Measurements from ENCODE around the gene ADAT1. TPM values are rescaled to one million over a fixed set of nuclear protein-coding genes. Genes with fewer than 3 reads are reported as not detected.

ADAT1 gene
- total and polyA plus RNA-seq, 2 of the 8 experiments (the other 6 are each of a cell fraction or from before 2014, with no cell fraction given), result 30.7 to 44.7 TPM

DNA sequence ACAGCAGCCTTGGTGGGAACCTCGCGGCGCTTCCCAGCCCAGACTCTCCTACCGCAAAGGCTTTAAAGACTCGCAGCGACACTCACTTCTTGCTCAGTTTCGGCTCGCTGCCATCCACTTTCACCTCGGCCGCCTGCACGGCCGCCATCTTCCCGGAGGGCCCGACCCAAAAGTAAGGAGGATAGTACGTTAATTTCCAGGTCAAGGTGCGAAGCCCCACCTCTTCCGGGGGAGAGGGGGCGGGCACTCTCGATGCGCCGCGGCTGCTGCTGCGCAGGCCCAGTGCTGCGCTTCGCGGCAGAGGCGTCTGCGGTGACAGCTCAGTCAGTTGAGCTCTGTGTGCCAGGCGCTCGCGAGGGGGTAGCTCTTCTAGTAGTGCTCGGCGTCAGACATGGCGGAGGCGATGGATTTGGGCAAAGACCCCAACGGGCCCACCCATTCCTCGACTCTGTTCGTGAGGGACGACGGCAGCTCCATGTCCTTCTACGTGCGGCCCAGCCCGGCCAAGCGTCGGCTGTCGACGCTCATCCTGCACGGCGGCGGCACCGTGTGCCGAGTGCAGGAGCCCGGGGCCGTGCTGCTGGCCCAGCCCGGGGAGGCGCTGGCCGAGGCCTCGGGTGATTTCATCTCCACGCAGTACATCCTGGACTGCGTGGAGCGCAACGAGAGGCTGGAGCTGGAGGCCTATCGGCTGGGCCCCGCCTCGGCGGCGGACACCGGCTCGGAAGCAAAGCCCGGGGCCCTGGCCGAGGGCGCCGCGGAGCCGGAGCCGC, 24.6 kb upstream of the ADAT1 start, which contains the start of the genes KARS1 and TERF2IP (continued):
- TF ChIP-seq RXRA (IDR thresholded peaks at IDR 0.05; ENCODE audit: insufficient read depth, low read depth, low read length) (no peak), SRF (IDR thresholded peaks at IDR 0.05; ENCODE audit: low read depth, low read length) (no peak), TBP (IDR thresholded peaks at IDR 0.05; ENCODE audit: low read depth, low read length) (peak; percentile 88), PHF8 (conservative IDR thresholded peaks at IDR 0.05; ENCODE audit: low read depth, low read length) (peak; percentile 100), SIX5 (IDR thresholded peaks at IDR 0.05; ENCODE audit: low read depth, low read length) (no peak), CBX8 (IDR thresholded peaks at IDR 0.05; ENCODE audit: borderline replicate concordance, low read depth, low read length) (no peak), KDM4A (IDR thresholded peaks at IDR 0.05; ENCODE audit: low read depth, low read length, severe bottlenecking) (peak; percentile 81), CHD2 (IDR thresholded peaks at IDR 0.05; ENCODE audit: low read length) (peak; percentile 66), POU5F1 (IDR thresholded peaks at IDR 0.05; ENCODE audit: low read depth, low read length) (no peak), CTBP2 (IDR thresholded peaks at IDR 0.05; ENCODE audit: borderline replicate concordance, insufficient read depth, insufficient read length, low read length) (no peak), CBX5 (IDR thresholded peaks at IDR 0.05; ENCODE audit: low read depth, low read length) (no peak), ZNF274 (IDR thresholded peaks at IDR 0.05; ENCODE audit: borderline replicate concordance, extremely low read depth, low read length) (no peak), RFX5 (IDR thresholded peaks at IDR 0.05; ENCODE audit: borderline replicate concordance, low read depth, low read length) (no peak), NRF1 (IDR thresholded peaks at IDR 0.05; ENCODE audit: low read depth, low read length) (peak; percentile 89), GTF2F1 (IDR thresholded peaks at IDR 0.05; ENCODE audit: borderline replicate concordance, low read depth, low read length) (0 out of 2 replicates have a peak, but pooled peaks have one; percentile 12), EZH2 (IDR thresholded peaks at IDR 0.05; ENCODE audit: low read depth, low read length, severe bottlenecking) (no peak), JUN (IDR thresholded peaks at IDR 0.05; ENCODE audit: low read depth, low read length) (no peak), JUND (IDR thresholded peaks at IDR 0.05; ENCODE audit: low read length) (peak; percentile 27; the same call in 1 of the 2 replicates), SIN3A (conservative IDR thresholded peaks at IDR 0.05 in 1 of 2, IDR thresholded peaks at IDR 0.05 in 1 of 2; ENCODE audit: low read depth in 1 of 2, low read length in 2 of 2) (peak in 1 of 2 experiments; percentile 95; a peak in 2 of 4 replicates), SAP30 (IDR thresholded peaks at IDR 0.05; ENCODE audit: insufficient read depth, insufficient replicate concordance, low read length) (peak; percentile 65)
- TF ChIP-seq, protein P1, sequence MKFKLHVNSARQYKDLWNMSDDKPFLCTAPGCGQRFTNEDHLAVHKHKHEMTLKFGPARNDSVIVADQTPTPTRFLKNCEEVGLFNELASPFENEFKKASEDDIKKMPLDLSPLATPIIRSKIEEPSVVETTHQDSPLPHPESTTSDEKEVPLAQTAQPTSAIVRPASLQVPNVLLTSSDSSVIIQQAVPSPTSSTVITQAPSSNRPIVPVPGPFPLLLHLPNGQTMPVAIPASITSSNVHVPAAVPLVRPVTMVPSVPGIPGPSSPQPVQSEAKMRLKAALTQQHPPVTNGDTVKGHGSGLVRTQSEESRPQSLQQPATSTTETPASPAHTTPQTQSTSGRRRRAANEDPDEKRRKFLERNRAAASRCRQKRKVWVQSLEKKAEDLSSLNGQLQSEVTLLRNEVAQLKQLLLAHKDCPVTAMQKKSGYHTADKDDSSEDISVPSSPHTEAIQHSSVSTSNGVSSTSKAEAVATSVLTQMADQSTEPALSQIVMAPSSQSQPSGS (IDR thresholded peaks at IDR 0.05; ENCODE audit: low read length), result no peak

Data from H1 (cell line).